ENCODE results near the gene TP53RK.

Gene TP53RK

DNA sequence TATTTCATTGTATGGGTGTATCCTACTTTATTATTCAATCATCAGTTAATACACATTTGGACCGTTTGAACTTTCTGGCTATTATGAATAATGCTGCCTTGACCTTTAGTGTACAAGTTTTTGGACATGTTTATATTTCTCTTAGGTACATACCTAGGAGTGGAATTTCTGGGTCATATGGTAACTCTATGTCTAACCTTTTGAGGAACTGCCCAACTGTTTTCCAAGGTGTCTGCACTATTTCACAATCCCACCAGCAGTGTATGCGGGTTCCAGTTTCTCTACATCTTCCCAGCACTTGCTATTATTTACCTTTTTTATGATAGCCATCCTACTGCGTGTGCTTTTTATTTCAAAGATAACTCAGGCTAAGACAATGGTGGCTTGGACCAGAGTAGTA lies 23.6 kb downstream of the TP53RK start:
- DNase-seq (ENCODE audit: low spot score), result no peak
- FAIRE-seq, result no peak

DNA sequence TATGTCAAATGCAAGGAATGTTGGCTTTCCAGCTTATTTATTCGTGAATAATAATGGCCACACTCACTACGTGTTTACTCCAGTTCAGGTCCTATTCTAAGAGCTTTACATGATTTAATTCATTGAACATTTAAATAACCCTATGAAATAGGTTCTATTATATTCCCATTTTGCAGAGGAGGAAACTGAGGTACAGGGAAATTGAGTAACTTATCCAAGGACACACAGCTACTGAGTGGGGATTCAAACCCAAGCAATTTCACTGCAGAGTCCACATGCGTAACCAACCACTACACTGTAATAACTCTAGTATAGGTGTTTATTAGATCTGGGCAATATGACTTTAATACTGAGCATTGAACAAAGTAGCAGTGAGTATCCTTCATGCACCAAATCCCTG lies 25.7 kb downstream of the TP53RK start:
- DNase-seq (ENCODE audit: low spot score) (no peak), FAIRE-seq (no peak)

- no peak for FAIRE-seq
- no peak for DNase-seq (ENCODE audit: low spot score)
Observed at GRCh38 chr20:46661659-46662058, 27.6 kb downstream of the TP53RK start.

- no peak for DNase-seq (ENCODE audit: low spot score)
Observed at GRCh38 chr20:46660487-46660886, 28.8 kb downstream of the TP53RK start.

GRCh38 chr20:46657618-46658017 lies 31.6 kb downstream of the TP53RK start:
- FAIRE-seq (no peak), DNase-seq (ENCODE audit: low spot score) (no peak)

More at GRCh38 chr20:46660487-46660886, 28.8 kb downstream of the TP53RK start:
- no peak for FAIRE-seq

DNA sequence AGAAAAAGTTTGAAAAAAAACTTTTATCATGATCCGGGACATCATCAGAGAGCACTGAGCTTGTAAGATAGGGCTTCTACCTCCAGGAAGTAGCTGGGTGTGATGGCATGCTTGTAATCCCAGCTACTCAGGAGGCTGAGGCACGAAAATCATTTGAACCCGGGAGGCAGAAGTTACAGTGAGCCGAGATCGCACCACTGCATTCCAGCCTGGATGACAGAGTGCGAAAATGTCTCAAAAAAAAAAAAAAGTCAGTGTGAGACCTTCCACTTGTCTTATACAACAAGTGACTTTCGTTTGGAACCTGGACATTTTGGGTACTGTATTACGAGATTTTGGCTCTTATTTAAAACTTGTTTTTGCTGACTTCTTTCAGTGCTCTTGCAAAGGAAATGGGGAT lies 32.1 kb downstream of the TP53RK start:
- FAIRE-seq (no peak), DNase-seq (ENCODE audit: low spot score) (no peak)

GRCh38 chr20:46652699-46653098 lies 36.5 kb downstream of the TP53RK start:
- FAIRE-seq, result no peak

GRCh38 chr20:46651091-46651962 lies 37.9 kb downstream of the TP53RK start, which contains the start of gene SLC13A3:
SLC13A3 (minus strand) TSS chr20:46651459; CDS start chr20:46651421, 38 bp downstream.
- FAIRE-seq, result no peak

More at GRCh38 chr20:46652699-46653098, 36.5 kb downstream of the TP53RK start:
- no peak for DNase-seq (ENCODE audit: low spot score)

DNA sequence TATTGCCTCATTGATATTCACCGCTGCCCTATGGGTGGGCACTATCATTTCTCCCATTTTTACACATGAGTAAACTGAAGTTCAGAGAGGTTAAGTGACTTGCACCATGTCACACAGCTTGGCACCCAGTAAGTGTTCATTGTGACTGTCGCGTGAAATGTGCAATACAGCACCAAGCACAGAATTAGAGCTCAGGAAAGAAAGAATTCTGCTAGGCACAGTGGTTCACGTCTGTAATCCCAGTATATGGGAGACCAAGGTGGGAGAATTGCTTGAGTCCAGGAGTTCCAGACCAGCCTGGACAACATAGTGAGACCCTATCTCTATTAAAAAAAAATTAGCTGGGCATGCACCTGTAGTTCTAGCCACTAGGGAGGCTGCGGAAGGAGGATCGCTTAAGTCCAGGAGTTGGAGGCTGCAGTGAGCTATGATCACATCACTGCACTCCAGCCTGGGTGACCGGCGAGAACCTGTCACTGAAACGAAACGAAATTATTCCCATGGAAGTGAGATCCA lies 38.6 kb downstream of the TP53RK start:
- DNase-seq (ENCODE audit: low spot score) (no peak), FAIRE-seq (no peak)

More at GRCh38 chr20:46651091-46651962, 37.9 kb downstream of the TP53RK start, which contains the start of gene SLC13A3:
- DNase-seq (ENCODE audit: low spot score), result no peak

DNA sequence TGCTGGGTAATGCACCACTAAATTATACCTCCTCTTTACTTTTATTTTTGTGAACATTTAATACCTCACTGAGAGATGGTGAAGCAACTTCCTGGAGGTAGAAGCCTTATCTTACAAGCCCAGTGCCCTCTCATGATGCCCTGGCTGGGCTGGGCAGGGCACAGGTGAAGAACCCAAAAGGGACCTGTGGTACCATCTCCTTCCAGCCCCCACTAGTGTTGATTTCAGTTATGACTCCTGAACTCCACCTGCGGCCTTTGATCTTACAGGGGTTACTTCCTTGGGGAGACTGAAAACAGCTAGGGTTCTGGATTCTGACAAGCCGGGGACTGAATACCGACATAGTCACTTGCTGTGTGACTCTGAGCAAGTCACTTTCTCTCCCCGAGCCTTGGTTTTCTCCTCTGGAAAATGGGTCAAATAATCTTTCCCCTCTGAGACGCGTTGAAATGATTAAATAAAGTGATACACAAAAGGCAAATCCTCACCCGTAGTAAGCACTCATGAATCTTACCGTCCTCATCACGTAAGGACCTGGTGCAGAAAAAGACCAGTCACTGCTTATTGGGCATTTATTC lies 39.2 kb downstream of the TP53RK start:
- FAIRE-seq, result no peak
- DNase-seq (ENCODE audit: low spot score), result no peak

GRCh38 chr20:46649650-46649949 lies 39.6 kb downstream of the TP53RK start:
- FAIRE-seq (no peak), DNase-seq (ENCODE audit: low spot score) (no peak)

GRCh38 chr20:46648903-46649649 lies 40.2 kb downstream of the TP53RK start:
- FAIRE-seq (no peak), DNase-seq (ENCODE audit: low spot score) (no peak)

DNA sequence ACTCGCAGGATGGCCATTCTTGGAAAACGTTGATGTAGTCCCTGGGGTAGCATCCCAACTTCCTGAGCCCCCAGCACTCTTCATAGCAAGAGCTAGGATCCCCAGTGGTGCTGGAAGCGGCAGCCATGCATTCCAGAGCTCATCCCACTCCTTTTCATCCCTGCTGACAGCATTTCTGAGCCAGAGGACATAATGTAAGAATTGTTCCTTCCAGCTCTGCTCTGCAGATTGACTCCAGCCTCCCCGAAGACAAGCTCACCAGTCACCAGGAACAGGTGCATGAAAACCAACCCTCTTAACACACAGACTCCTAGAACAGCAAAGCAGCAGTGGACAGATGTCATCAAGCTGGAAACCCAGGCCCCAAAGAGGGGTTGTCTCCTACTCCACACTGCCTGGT lies 41.8 kb downstream of the TP53RK start:
- FAIRE-seq (no peak), DNase-seq (ENCODE audit: low spot score) (no peak)

DNA sequence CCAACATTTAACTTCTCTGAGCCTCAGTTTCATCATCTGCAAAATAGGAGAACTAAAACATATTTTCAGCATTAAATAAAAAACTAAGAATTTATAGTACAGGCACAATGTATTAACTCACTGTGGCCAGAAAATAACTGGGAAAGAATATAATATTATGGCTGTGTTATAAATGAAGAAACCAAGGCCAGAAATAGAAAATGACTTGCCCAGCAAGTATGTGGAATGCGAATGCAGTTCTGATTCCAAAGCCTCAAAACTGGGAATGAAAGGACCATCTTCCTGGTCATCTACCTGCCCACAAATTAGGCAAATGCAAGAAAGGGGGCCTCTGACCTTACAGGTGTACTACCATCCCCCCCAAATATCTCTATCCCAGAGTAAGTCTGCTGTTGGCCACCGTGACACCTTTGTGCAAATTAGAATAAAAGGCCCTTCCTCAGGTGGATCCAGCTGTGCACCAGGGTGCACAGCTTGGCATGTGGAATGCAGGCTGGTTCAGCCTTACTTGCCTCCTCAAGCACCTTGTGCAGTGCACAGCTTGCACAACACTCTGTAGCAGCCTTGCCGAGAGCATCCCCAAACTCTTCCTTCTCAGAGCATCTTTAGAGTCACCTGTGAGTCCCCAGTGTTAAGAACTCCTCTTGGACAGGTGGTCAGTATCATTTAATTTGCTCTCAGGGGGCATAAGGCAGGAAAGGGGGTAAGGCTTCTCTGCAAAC lies 42.4 kb downstream of the TP53RK start:
- FAIRE-seq, result no peak
- no peak for DNase-seq (ENCODE audit: low spot score)

DNA sequence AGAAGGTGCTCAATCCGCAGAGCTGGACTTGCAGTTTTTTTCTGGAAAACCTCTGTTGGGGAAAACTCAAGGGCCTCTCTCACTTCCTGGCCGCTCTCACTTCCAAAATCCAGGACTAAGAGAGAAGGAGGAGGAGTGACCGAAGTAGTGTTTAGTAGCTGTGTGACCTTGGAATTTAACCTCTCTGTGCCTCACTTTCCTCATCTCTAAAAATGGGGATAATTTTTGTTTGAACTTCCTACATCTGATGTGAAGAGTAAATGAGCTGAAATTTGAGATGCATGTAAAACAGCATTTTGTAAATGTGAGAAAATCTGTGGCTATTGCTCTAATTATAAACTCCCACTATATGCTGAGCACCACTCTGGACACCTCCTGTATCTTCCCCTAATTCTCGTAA lies 43.1 kb downstream of the TP53RK start:
- no peak for FAIRE-seq

GRCh38 chr20:46644733-46645132 lies 44.5 kb downstream of the TP53RK start:
- FAIRE-seq, result no peak
- no peak for DNase-seq (ENCODE audit: low spot score)

More for the DNA sequence above, 43.1 kb downstream of the TP53RK start:
- no peak for DNase-seq (ENCODE audit: low spot score)

GRCh38 chr20:46644160-46644559 lies 45.1 kb downstream of the TP53RK start:
- DNase-seq (ENCODE audit: low spot score) (no peak), FAIRE-seq (no peak)

GRCh38 chr20:46642969-46643343 lies 46.3 kb downstream of the TP53RK start:
- FAIRE-seq, result no peak
- DNase-seq (ENCODE audit: low spot score), result no peak

GRCh38 chr20:46642265-46642968 lies 46.8 kb downstream of the TP53RK start:
- FAIRE-seq, result no peak
- no peak for DNase-seq (ENCODE audit: low spot score)

DNA sequence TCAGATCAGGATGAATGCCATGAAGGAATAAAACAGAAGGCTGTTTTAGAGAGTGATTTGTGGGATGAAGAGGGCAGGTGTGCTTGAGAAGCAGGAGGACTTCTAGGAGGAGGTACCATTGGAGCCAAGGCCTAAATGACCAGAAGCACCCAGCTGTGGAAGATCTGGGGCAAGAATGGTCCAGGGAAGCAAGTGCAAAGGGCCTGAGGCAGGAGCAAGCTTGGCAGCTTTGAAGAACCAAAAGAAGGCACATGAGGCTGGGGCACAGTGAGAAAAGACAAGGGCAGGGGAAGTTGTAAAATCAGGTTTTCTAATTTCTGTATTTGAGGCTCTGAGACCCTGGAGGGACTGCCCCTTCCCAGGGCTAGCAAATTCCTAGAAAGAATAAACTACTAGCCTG lies 47.8 kb downstream of the TP53RK start:
- FAIRE-seq (no peak), DNase-seq (ENCODE audit: low spot score) (no peak)
